NCI-H446 treated with DMSO at 0.1 percent for 48 hours (cell line): ENCODE measurements around the gene TBC1D22A.
"Not testable (repeated sequence)": the region's sequence is repeated elsewhere in the genome, so short reads cannot be mapped to it uniquely, and the experiment has no call there.

ENCODE experiments used
- DNase-seq: peaks from one replicate; lab custom pipeline; 2025; lab: John Stamatoyannopoulos, UW

TBC1D22A gene

DNA sequence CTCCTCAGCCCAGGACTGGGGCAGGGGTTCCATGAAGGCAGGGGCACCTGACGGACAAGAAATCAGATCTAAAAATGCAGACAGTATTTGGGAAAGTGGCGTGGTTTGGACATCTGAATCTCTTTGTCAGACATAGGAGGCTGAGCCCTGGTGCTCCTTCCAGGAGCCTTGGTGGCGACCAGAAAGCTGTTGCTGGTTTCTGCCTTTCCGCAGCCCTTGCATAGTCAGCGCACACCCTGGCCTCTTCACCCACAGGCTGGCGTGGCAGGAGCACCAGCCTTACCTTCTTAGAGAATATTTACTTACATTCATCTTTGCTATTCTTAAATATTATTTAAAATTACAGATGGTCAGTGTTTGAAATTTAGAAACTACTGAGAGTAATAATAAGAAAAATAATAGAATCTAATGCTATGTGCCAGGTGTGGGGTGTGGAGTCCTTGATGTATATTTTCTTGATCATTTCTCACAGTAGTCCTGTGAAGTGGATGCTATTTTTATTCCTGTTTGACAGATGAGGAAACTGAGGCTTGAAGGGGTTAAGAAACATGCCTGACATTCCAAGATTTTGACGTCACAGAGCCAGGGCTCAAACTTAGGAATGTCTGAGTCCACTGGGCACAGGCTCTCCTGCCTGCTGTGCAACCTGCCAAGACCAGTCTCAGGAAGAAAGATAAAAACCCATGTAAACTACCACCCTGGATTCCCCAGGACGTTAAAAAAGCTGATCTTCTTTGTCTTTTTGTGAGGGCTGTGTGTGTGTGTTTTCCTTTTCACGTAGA, 51.6 kb downstream of the TBC1D22A start:
- no peak for DNase-seq

DNA sequence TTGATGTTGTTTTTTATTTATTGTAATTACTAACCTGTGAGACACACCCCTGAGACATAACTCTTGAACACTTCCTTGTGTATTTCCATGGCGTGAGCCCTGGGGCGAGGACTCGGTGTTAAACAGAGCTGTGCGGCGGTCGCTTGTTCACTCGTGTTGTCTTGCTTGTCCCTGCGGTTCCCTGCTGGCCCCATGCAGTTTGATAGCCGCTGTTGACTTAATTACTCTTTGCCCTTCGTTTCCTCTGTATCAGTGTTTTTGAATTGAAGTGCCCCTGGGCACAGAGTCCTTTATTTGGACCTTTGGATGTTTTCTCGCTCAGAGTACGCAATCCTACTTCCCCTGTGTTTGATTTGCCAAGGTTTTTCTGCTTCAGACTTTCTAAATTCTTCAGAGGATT, 52.7 kb downstream of the TBC1D22A start:
- DNase-seq = no peak

DNA sequence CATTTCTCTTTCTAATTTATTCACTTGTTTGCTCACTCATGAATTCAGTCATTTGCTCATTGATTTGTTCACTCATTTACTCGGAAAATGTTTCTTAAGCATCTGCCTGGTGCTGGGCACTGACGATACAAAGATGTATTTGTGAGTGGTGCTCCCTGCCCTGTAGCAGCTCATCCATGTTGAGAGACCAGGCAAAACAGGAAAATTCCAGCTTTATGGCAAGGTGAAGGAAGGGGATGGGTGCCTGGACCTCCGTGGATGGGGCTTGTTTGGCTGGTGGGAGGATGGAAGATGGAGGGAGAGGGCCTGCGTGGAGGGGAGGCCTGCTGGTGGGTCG, 53.1 kb downstream of the TBC1D22A start:
- no peak for DNase-seq

DNA sequence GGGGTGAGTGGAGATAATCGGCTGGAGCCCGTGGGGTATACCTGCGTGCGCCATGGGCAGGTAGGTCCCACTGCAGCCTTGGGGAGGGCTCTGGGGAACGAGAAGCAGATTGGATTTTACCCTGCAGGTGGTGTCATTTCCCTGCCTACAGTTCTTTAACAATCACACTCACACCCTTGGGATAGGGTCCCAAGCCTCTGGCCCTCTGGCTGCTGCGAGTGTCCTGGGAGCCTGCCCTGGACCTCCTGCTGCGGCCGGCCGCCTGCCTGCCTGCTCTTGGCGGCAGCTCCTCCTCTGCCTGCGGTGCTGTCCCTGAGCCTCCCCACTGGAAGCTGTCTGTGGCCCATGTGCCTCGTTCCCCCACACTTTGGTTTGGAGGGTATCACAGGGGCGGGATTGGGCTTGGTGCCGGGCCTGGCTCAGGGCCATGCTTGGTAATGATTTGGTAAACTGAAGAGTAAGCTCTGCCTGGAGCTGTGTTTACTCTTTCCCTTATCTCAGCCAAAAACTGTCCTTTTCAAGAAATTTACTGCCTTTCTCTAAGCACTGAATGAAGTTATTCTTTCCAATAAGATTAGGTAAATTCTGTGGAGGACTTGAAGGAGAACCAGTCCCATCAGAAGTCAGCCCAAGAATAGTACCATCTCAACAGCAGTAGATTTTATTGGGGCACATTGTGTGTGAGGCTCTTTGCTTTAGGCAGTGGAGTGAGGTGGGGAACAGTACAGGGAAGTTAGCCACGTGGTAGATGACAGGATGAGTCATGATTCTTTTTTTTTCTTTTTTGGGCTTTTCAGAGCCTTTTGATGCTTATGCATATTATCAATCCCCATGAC, 53.7 kb downstream of the TBC1D22A start:
- DNase-seq = peak; percentile 63

DNA sequence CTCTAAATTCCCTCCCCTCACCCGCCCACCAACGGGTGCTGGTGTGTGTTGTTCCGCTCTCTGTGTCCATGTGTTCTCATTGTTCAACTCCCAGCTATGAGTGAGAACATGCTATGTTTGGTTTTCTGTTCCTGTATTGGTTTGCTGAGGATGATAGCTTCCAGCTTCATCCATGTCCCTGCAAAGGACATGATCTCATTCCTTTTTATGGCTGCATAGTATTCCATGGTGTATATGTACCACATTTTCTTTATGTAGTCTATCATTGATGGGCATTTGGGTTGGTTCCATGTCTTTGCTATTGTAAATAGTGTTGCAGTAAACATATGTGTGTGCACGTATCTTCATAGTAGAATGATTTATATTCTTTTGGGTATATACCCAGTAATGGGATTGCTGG, 54.9 kb downstream of the TBC1D22A start:
- not testable (repeated sequence) for DNase-seq

DNA sequence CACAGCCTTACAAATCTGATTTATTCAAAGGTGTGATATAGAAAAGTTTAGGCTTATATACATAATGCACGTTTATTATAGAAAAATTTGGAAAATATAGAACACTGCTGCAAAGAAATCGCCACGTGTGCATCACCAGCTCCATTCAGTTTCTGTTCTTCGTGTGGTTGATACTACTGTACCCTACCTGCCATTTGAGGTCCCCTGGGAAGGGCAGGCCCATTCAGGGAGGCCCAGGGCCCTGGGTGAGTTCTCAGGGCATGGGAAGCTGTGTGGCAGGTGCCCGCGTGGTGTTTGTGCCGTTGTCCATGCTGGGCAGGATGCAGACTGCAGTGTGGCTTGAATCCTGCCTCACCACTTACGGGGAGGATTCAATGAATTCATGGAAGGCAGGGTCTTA, 60.8 kb downstream of the TBC1D22A start:
- DNase-seq = no peak

DNA sequence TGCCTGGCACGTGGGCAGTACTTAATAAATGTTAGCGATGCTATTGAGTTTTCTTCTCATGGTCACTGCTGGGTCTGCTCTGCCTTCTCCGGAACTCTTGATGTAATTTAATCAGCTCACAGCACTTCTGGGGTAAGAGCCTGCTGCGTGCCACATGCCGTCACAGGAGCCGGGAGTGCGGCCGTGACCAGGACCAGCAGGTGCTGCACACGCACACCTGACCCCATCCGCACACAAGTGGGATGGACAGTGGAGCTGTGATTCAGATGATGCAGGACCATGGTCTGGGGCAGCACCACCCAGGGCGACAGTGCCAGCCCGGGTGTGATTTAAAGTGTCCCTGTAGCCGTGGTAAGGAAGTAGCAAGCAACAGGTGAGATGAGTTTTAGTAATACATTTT, 61.2 kb downstream of the TBC1D22A start:
- no peak for DNase-seq

DNA sequence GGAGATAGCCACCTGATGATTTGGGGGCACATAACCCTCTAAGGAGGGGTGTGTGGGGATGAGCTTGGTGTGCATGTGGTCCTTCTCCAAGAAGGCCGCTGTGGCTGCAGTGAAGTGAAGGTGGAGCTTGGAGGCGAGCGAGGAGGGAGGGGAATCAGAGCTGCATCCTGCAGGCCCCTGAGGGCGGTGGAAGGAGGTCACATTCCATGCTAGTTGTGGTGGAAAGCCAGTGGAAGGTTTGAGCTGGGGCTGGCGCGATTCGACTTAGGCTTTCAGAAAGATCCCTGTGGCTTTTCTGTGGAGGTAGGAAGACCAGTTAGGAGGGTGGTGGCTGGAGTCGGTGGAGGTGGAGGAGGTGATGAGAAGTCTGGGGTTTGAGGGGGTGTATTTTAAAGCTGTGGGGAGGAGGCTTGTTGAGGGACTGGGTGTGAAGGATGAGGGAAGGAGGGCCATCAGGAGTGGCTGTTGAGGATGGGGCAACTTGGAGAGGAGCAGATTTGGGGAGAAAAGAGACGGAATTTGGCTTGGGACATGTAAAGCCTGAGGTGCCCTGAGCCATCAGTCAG, 62.0 kb downstream of the TBC1D22A start:
- no peak for DNase-seq

DNA sequence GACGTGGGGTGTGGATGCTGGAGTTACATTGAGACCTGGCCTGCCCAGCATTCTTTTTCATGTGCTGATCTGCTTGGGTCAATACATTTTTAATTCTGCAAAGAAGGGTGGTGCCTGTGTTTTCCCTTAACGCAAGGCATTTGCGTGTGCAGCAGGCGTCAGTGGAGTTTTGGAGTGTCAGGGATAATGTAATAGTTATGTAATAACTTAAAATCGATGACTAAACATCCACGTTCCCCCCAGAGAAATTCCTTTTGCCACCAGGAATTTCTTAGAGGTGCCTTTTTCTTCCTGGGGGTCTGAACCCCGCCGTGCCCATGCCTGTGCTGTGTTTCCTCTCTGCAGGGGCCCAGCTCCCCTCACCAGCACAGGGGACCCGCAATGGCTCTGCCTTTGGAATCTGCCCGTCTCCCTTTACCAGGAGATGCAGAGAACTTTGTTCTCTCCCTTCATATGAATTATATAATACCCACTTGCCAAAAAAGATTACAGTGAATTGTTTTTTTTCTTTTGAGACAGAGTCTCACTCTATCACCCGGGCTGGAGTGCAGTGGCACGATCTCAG, 62.6 kb downstream of the TBC1D22A start:
- DNase-seq = no peak

DNA sequence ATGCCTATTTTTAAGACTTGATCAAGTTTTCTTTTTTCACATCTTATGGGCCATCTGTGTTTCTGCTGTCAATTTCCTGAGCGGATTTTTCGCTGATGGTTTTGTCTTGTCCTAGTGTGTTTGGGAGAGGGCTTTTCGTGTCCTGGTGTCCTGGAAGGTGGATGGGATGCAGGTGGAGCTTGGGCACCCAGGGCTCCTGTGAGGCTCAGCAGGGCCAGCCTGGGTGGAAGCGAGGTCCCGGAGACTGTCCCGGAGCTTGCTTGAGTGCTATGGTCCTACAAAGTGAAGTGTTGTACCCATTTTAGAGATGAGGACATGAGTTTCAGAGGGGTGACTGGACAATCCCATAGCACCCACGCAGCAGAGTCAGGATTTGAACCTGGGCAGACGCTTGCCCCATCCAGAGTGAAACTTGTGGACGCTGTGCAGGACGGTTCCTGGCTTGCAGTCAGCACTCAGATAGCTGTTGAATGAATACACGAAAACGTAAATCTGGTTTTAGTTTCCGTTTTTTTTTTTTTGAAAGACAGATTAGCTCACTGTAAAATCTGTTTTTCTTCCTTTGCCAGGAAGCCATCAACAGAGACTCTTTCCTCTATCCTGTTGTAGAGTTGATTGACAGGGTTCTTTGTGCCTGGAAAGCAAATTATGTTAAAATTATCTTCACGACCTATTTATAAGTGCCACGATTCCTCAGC, 64.1 kb downstream of the TBC1D22A start:
- no peak for DNase-seq

DNA sequence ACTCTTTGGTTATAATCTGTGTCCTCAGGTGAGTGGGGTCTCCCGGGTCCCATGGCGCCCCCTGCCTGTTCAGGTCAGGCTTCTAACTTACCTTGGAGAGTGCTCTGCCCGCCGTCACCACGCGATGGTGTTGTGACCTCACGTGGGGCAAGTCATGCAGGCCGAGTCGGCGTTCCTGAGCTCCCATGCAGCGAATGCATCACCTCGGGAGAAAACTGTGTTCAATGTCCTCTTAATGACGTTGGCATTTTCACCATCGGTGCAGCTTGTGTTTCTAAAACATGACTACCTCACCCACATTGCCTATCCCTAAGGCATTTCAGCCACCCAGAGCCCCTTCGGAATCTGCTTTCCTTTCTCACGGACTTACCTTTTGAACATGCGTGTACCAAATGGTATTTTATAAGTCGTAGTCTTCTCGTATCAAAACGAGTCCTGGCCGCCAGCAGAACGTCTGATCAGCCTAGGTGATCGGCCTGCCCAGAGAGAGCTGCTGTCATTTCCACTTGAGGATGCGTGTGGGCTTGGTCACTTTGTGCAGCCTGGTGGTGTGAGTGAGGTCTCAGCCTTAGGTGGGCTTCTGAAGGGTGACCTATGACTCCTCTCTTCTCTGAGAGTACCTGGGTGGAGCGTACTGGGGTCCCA, 64.8 kb downstream of the TBC1D22A start:
- DNase-seq = no peak

DNA sequence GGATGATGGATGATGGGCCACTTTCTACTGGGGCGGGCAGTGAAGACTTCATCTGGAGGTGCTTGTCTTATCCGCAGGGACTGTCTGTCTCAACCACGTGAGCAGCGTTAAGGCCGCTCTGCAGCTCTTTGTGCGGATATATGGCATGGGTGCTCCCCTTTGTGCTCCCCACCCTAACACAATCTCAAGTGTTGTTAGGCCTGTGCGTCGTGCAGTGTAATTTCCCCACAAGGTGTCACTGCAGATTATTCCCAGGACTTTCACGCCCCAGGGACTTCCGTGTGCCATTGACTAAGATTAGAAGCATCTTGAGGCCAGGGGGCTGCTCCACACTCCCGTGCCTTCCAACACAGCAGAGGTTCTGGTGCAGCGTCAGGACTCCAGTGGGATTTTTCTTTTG, 65.3 kb downstream of the TBC1D22A start:
- no peak for DNase-seq

DNA sequence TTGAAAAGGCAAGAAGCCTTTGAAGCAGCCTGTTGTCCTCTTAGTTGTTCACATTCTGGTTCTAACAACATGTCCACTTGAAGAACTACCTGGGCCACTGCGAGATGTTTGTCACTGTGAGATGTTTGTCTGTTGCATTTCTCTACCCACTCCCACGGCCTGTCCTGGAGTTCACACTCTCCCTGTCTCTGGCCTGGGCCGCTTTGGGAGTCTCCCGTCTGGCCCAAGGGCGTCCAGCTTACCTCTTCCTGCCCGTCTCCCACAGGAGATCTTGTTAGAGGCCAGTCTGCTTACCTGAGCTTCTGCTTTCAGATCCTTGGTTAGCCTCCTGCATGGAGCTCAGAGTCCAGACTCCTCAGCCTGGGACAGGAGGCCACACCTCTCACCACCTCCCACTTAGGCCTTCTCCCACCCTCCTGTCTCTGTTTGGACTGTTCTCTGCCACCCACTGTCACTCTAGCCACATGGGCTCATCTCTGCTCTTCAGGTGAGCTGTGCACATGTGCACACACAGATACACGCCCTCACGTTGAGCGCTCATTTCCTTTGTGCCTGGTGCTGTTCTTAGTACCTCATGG, 66.0 kb downstream of the TBC1D22A start:
- DNase-seq = no peak

DNA sequence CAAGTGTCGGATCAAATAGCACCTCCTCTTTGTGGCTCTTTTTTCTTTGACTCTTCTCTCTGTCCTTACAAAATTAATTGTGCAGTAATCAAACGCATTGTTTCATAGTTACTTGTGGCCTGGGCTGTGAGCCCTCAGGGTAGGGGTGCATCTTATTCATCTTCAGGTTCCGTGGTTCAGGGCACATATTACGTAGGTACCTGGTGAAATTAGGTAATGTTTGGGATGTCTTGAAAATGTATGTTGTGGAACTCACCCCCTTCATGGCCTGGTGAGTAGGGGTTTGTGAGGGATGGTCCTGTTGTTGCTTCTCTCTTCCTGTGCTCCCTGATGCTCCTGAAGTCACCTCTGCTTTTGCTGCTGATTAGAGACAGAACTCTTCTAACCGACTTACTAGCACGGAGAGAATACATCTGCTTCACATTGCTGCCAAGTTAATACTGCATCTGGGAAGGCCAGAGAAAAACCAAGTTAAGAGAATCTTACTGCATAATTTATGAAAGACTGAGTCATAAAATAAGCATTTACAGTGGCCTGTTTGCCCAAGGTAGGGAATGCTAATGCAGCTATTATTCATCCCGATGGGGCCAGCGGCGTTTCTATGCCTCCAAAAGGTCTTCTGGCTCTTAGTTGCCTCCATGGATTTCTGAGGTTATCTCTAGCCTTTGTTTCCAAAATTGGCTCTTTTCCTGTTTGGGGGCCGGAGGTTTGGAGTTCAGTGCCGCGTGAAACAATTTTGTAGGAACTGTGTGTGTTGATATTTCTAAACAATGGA, 66.9 kb downstream of the TBC1D22A start:
- peak; percentile 63 for DNase-seq

DNA sequence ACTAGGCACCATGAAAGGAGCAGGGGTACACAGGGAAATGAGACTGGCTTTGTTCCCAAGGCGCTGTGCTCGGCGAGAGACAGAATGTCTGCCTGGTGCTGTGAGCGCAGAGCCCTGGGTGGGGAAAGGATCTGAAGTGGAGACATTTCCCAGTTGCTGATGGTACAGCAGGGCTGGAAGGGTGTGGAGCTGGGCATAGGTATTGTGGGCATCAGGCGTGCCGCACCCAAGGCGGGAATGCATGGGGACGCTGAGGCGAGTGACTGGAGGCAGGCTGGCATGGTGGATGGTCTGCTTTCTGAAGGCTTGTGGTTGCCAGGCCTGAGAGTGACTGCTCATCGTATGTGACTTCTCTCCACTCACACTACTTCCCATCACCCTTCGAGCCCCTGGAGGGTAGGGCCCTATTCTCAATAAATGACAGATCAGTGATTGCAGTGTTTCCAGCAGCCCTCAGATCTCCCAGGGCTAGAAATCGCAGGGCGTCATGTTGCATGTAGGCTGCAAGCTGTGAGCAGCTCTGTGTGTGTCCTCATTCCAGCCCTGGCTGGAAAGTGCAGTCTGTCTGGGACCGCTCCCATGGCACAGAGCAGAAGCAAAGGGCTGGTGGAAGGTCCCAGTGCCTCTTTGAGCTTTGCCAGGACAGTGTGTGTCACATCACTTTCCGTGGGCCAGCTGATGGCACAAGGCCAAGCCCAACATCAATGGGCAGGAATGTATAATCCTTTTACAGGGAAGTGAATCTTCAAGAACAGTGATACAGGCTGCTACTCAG, 67.7 kb downstream of the TBC1D22A start:
- peak; percentile 20 for DNase-seq

DNA sequence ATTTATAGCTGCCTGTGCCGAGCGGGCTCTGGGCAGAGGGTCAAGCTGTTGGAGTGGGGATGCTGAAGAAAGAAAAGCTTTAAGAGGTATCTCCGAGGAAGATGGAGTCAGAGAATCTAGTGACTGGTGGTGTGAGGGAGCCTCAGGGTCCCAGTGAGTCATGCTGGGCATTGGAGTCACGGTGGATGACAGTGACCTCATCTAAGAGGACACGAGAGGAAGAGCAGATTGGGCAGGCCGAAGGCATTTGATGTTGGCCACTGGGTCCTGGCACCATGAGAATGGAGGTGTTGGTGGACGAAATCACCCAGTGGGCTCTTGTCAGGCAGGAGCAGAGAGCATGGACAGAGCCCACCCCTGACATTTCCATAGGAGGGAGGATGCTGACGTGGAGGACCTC, 68.4 kb downstream of the TBC1D22A start:
- no peak for DNase-seq

DNA sequence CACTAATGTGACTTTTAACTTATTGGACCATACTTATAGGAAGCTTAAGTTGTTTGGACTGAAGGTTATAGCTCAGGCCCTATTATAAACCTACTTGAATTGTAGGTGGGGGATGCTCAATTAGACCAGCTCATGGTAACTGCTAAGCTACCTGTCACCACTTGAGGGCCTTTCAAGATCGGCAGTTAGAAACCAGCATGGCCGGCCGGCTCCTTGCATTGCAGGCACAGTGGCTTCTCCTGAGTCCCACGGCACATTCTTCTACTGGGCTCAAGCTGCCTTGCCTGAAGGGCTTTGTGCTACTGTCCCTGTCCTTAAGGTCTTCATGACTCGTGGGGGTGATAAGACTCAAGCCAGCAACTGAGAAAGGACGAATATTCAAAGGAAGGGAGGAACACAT, 70.8 kb downstream of the TBC1D22A start:
- DNase-seq = no peak

DNA sequence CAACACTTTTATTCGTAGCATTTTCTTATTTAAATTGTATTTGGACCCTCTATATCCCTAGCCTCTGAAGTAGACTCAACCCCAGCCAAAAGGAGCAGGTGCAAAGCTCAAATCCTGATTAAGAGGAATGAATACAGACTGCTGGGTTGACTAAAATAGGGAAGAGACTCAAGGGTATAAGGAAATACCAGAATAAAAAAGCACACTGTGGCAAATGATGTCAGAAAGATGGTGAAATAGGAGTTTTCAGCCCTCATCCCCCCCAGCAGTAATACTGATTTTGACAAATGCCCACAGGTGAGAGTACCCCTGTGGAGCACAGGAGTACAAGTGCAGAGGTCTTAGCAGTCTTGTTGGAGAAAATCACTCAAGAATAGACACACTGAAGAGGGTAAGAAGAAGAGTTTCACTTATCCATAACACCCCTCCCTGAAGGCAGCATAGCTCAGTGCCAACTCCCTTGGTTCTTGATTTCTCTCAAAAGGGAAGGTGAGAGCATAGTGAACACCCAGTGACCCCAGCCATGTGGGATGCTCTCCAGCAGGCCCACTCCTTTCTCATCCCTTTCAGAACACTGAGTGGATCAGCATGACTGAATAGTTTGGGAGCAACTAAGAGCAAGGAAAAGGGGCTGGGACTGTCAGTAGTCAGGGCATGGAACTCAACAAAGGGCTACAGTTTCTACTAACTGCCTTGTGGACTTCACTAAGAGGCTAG, 71.7 kb downstream of the TBC1D22A start:
- DNase-seq = no peak

DNA sequence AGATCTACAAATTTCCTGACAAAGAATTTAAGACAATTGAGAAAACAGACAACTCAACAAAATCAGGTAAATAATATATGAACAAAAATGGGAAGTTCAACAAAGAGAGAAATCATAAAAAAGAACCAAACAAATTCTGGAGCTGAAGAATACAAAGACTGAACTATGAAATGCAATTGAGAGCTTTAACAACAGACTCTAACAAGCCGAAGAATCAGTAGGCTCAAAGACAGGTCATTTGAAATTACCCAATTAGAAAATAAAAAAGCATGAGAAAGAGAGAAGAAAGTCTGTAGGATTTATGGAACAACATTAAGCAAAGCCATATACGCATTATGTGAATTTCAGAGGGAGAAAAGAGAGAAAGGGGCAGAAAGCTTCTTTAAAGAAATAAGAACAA, 72.8 kb downstream of the TBC1D22A start:
- DNase-seq = no peak
